ENCODE data around the gene OR2V1. TPM values are rescaled to one million over a fixed set of nuclear protein-coding genes. Genes with fewer than 3 reads are reported as not detected.
"Not testable (repeated sequence)": the region's sequence is repeated elsewhere in the genome, so short reads cannot be mapped to it uniquely, and the experiment has no call there.

Gene OR2V1, protein sequence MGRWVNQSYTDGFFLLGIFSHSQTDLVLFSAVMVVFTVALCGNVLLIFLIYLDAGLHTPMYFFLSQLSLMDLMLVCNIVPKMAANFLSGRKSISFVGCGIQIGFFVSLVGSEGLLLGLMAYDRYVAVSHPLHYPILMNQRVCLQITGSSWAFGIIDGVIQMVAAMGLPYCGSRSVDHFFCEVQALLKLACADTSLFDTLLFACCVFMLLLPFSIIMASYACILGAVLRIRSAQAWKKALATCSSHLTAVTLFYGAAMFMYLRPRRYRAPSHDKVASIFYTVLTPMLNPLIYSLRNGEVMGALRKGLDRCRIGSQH
- total RNA-seq (2014; rRNA removed; shearing (Covaris generic); ENCODE audit: low replicate concordance): not detected in 2 replicates

GRCh38 chr5:181130832-181131496 is at the start of gene OR2V1:
TSS of gene OR2V1 (minus strand) at chr5:181131169. CDS start at chr5:181125304, 5,865 bp downstream.
- no peak for DNase-seq (ENCODE audit: low read depth)
- in situ Hi-C loops (cut with HindIII; ENCODE audit: low pct_unique_long_range_greater_than_20kb, low sequenced_read_pairs): no loop called here

DNA sequence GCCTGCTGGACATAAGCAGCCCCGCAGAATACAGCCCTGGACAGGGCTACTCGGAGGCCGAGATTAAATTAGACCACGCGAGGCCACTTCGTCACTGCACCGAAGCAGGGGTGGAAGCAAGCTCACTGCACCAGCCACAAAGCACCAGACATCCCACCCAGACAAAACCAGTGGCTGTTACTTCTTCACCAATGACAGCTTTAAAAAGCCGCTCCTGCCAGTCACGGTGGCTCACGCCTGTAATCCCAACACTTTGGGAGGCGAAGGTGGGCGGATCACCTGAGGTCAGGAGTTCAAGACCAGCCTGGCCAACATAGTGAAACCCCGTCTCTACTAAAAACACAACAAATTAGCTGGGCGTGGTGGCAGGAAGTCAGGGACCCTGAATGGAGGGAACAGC is 46.6 kb upstream of the OR2V1 start:
- DNase-seq (ENCODE audit: low read depth); in situ Hi-C loops (cut with HindIII; ENCODE audit: low pct_unique_long_range_greater_than_20kb, low sequenced_read_pairs): not testable (repeated sequence)

GRCh38 chr5:181176254-181176952 is 45.4 kb upstream of the OR2V1 start:
- in situ Hi-C loops (cut with HindIII; ENCODE audit: low pct_unique_long_range_greater_than_20kb, low sequenced_read_pairs): no loop called here
- no peak for DNase-seq (ENCODE audit: low read depth)

DNA sequence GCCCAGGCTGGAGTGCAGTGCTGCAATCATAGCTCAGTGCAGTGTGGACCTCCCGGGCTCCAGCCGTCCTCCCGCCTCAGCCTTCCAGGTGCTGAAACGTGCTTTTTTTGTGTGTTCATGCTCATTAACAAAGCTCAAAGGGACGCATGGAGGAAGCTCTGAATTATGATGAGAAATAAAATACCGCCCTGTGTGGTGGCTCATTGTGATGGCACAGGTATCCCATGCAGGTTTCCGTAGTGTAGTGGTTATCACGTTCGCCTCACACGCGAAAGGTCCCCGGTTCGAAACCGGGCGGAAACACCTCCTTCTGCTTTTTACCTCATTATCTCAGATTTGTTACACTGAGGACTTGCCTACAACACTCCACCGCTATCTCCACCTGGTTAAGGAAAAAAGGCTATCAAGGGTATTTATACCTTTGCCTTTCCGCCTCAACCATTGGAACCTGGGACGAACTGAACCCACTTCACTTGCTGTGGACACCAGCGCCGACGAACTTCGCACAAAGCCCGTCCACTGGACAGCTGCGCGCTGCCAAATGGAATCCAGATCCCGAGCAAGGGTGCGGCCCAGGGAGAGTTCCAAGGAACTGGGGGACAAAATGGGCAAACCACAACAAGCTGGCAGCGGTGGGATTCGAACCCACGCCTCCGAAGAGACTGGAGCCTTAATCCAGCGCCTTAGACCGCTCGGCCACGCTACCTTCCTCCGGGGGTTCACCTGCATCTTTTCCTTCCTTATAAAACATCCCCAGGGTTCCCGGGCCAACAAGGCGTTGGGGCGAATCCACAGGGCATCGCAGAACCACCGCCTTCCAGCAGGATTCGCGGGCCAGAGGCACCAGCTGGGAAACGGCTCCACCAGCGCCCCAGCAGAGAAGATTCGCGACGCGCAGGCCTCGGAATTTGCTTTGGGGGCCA is 42.7 kb upstream of the OR2V1 start:
- peak; percentile 79 for DNase-seq (ENCODE audit: low read depth)
- in situ Hi-C loops (cut with HindIII; ENCODE audit: low pct_unique_long_range_greater_than_20kb, low sequenced_read_pairs): no loop called here

DNA sequence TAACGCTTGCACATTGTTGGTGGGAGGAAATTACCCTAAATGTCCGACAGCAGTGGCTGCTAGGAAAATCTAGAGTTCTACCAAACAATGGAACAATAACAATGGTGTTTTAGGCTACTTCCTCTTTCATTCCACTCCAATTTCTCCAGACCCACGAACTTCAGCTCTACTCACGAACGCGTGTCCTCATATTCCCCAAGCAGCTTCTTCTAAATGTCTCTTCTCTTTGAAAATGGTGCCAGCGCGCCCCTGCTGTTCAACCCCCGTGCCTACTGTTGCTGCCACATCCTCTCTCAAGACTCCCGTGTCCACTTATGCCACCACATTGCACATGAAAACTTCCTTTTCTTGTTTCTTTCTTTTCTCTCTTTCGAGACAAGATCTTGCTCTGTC is 42.1 kb upstream of the OR2V1 start:
- in situ Hi-C loops (cut with HindIII; ENCODE audit: low pct_unique_long_range_greater_than_20kb, low sequenced_read_pairs): no loop called here
- DNase-seq (ENCODE audit: low read depth): no peak

- no peak for DNase-seq (ENCODE audit: low read depth)
- in situ Hi-C loops (cut with HindIII; ENCODE audit: low pct_unique_long_range_greater_than_20kb, low sequenced_read_pairs): no loop called here
Observed at GRCh38 chr5:181171782-181172181, 40.8 kb upstream of the OR2V1 start.

- in situ Hi-C loops (cut with HindIII; ENCODE audit: low pct_unique_long_range_greater_than_20kb, low sequenced_read_pairs): no loop called here
- peak; percentile 64 for DNase-seq (ENCODE audit: low read depth)
Observed at GRCh38 chr5:181170996-181171395, 40.0 kb upstream of the OR2V1 start.

DNA sequence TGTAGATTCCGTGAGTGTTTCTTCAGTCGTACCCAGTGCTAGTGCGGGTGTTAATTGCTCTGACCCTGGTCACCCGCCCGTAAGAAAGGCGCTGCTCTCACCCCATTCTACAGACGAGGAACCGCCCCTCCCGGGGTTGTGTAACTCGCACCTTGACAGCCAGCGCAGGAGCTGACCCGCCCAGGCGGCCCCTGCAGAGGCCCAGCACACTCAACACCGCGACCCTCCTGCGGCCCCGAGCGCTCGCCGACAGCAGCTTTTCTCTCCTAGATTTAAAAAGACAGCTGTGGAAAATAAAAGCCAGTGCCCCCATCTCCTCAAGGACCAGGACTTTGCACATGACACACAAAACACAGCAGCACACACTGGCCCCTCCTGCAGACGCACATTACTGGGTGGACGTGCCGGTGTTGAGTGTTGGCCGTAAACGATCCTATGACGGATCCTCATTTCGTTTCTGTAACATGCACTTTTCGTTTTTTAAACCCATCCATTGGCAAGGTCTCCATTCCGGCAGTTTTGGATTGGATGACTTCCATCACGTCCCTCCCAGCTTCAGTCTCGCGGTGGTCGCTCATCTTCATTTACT is 39.4 kb upstream of the OR2V1 start:
- no peak for DNase-seq (ENCODE audit: low read depth)
- in situ Hi-C loops (cut with HindIII; ENCODE audit: low pct_unique_long_range_greater_than_20kb, low sequenced_read_pairs): no loop called here

DNA sequence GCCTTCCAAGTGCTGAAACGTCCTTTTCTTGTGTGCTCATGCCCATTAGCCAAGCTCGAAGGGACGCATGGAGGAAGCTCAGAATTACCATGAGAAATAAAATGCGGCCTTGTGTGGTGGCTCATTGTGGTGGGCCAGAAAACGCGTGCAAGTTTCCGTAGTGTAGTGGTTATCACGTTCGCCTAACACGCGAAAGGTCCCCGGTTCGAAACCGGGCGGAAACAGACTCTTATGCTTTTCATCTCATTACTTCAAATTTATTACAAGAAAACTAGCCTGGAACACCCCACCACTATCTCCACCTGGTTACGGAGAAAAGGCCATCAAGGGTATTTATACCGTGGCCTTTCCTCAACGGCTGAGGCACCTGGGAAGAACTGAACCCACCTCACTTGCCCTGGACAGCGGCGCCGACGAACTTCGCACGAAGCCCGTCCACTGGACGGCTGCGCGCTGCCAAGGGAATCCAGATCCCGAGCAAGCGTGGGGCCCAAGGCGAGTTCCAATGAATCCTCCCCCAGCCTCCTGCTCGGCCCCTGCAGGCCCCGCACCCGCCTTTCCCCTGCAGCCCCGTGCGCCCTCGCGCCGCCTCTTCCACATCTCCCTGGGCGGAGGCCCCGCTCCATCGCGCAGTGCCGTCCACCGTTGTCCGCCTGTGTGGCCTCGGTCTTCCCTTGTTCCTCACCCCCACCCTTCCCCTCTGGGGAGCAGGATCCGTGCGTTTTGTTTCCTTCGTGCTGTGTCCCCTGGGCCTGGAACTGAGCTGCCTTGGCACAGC is 38.7 kb upstream of the OR2V1 start:
- peak; percentile 52 for DNase-seq (ENCODE audit: low read depth)
- in situ Hi-C loops (cut with HindIII; ENCODE audit: low pct_unique_long_range_greater_than_20kb, low sequenced_read_pairs): not testable (repeated sequence)

GRCh38 chr5:181168595-181169118 is 37.7 kb upstream of the OR2V1 start:
- no peak for DNase-seq (ENCODE audit: low read depth)
- in situ Hi-C loops (cut with HindIII; ENCODE audit: low pct_unique_long_range_greater_than_20kb, low sequenced_read_pairs): no loop called here

GRCh38 chr5:181167814-181168488 is 37.0 kb upstream of the OR2V1 start:
- in situ Hi-C loops (cut with HindIII; ENCODE audit: low pct_unique_long_range_greater_than_20kb, low sequenced_read_pairs): no loop called here
- no peak for DNase-seq (ENCODE audit: low read depth)

DNA sequence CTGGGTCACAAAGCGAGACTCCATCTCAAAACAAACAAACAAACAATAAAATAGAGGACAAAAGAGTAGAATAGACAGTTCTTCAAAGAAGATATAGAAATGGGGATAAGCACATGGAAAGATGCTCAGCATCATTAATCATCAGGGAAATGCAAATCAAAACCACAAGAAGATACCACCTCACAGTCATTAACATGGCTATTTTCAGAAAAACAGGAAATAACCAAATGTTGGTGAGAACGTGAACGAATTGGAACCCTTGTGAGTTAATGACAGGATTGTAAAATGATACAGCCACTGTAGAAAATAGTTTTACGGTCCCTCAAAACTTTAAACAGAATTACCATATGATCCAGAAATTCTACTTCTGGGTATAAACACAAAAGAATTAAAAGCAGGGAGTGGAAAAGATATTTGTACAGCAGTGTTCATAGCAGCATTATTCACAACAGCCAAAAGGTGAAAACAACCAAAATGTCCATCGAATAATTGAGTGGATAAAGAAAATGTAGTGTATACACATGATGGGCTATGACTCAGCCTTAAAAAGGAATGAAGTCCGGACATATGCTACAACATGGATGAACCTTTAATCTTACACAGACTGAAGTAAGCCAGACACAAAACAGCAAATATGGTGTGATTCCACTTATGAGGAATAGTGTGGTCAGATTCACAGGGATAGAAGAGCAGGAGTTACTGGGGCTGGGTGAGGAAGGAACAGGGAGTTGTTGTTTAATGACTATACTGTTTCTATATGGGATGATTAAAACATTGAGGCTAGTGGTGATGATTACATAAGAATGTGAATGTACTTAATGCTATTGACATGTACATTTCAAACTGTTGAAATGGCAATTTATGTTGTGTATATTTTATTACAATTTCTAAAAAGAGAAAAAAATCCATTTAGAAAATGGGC is 36.1 kb upstream of the OR2V1 start:
- DNase-seq (ENCODE audit: low read depth): no peak
- in situ Hi-C loops (cut with HindIII; ENCODE audit: low pct_unique_long_range_greater_than_20kb, low sequenced_read_pairs): no loop called here

DNA sequence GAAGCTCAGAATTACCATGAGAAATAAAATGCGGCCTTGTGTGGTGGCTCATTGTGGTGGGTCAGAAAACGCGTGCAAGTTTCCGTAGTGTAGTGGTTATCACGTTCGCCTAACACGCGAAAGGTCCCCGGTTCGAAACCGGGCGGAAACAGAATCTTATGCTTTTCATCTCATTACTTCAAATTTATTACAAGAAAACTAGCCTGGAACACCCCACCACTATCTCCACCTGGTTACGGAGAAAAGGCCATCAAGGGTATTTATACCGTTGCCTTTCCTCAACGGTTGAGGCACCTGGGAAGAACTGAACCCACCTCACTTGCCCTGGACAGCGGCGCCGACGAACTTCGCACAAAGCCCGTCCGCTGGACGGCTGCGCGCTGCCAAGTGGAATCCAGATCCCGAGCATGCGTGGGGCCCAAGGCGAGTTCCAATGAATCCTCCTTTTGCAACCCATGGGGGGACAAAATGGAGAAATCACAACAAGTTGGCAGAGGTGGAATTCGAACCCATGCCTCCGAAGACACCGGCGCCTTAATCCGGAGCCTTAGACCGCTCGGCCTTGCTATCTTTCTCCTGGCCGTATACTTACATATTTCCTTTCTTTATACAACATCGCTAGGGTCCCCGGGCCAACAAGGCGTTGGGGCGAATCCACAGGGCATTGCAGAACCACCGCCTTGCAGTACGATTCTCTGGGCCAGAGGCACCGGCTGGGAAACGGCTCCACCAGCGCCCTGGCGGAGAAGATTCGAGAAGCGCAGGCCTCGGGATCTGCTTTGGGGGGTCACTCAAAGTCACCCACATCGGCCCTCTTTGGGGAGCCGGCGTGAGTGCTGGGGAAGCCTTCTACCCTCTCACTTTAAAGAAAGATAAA is 33.3 kb upstream of the OR2V1 start:
- DNase-seq (ENCODE audit: low read depth): no peak
- in situ Hi-C loops (cut with HindIII; ENCODE audit: low pct_unique_long_range_greater_than_20kb, low sequenced_read_pairs): no loop called here

- in situ Hi-C loops (cut with HindIII; ENCODE audit: low pct_unique_long_range_greater_than_20kb, low sequenced_read_pairs): no loop called here
Observed at GRCh38 chr5:181163487-181164075, 32.6 kb upstream of the OR2V1 start.

More at GRCh38 chr5:181163487-181164075, 32.6 kb upstream of the OR2V1 start:
- no peak for DNase-seq (ENCODE audit: low read depth)

All from Caki2 (cell line).